CD14-positive monocyte (primary cell): Measurements from ENCODE around the gene MS4A18. TPM values are rescaled to one million over a fixed set of nuclear protein-coding genes. Genes with fewer than 3 reads are reported as not detected.
"Not testable (repeated sequence)": the region's sequence is repeated elsewhere in the genome, so short reads cannot be mapped to it uniquely, and the experiment has no call there.

ENCODE experiments used
- DNase-seq, 3 donors: peaks; one replicate each; pipeline ENCODE4 v3.0.0-alpha.2; 2011 to 2022
- H2AFZ ChIP-seq: 2 replicates; pipeline ENCODE4 v1.6.0; 2012; ENCODE audit warnings: mild to moderate bottlenecking, low read depth, low read length, inconsistent platforms; ENCODE audit not compliant: insufficient read depth, poor library complexity, severe bottlenecking
- H3K27ac ChIP-seq, 2 donors: 1 replicate in 1 of 2; 2 replicates in 1 of 2; pipeline ENCODE4 v1.5.1; 2012 to 2013; ENCODE audit warnings: low read length in 2 of 2, control low read depth in 1 of 2, inconsistent platforms in 1 of 2, low read depth in 1 of 2, mild to moderate bottlenecking in 1 of 2
- H3K27me3 ChIP-seq, 2 donors: one replicate each; pipeline versions ENCODE4 v1.6.0 to v1.6.1; 2011 to 2013; ENCODE audit warnings: low read length in 2 of 2; ENCODE audit not compliant: control insufficient read depth in 2 of 2, insufficient read depth in 2 of 2
- H3K36me3 ChIP-seq, 2 donors: replicated peaks in 1 of 2; 1 replicate in 1 of 2; 2 replicates in 1 of 2; pipeline versions ENCODE4 v1.5.1 to v1.6.1; 2012 to 2013; ENCODE audit warnings: low read length in 2 of 2, control low read depth in 1 of 2, inconsistent platforms in 1 of 2, mild to moderate bottlenecking in 1 of 2; ENCODE audit not compliant: insufficient read depth in 2 of 2, control insufficient read depth in 1 of 2
- H3K4me1 ChIP-seq, 2 donors: 1 replicate in 1 of 2; 2 replicates in 1 of 2; pipeline versions ENCODE4 v1.5.1 to v1.6.1; 2012 to 2013; ENCODE audit warnings: low read length in 2 of 2, control low read depth in 1 of 2, inconsistent platforms in 1 of 2, mild to moderate bottlenecking in 1 of 2, moderate library complexity in 1 of 2; ENCODE audit not compliant: insufficient read depth in 2 of 2, control insufficient read depth in 1 of 2
- H3K4me2 ChIP-seq: replicated peaks from 2 replicates; pipeline ENCODE3; 2012; ENCODE audit warnings: low read length, moderate library complexity, mild to moderate bottlenecking; ENCODE audit not compliant: poor library complexity, severe bottlenecking; ENCODE audit errors: extremely low read depth
- H3K4me3 ChIP-seq, 3 experiments: fragments of 200-600 bp in 1 of 3; sonication (generic) in 1 of 3; replicated peaks in 1 of 3; 1 replicate in 2 of 3; 2 replicates in 1 of 3; pipeline ENCODE4 v1.5.1; 2011 to 2013; ENCODE audit warnings: low read length in 3 of 3, mild to moderate bottlenecking in 3 of 3, control low read depth in 2 of 3, low read depth in 2 of 3, inconsistent platforms in 1 of 3, moderate library complexity in 1 of 3
- H3K79me2 ChIP-seq: 2 replicates; pipeline ENCODE4 v1.6.0; 2012; ENCODE audit warnings: mild to moderate bottlenecking, control low read depth, inconsistent platforms, low read length, moderate library complexity; ENCODE audit not compliant: insufficient read depth
- H3K9ac ChIP-seq: 2 replicates; pipeline ENCODE4 v1.6.0; 2017; ENCODE audit warnings: low read length, mild to moderate bottlenecking; ENCODE audit not compliant: insufficient read depth, poor library complexity, severe bottlenecking
- H3K9me3 ChIP-seq, 2 donors: replicated peaks in 1 of 2; 1 replicate in 1 of 2; 2 replicates in 1 of 2; pipeline versions ENCODE4 v1.5.1 to v1.6.1; 2012 to 2013; ENCODE audit warnings: low read length in 2 of 2, control low read depth in 1 of 2; ENCODE audit not compliant: control insufficient read depth in 1 of 2, insufficient read depth in 1 of 2
- H4K20me1 ChIP-seq: 2 replicates; pipeline ENCODE4 v1.6.0; 2012; ENCODE audit warnings: mild to moderate bottlenecking, low read length, control low read depth, moderate library complexity; ENCODE audit not compliant: insufficient read depth
- H3K27ac Mint-ChIP-seq, 7 donors: one replicate each; pipeline ENCODE4 v1.8.0; 2020; ENCODE audit warnings: mild to moderate bottlenecking in 7 of 7, mixed read lengths in 7 of 7, moderate library complexity in 6 of 7, inconsistent platforms in 2 of 7
- H3K27me3 Mint-ChIP-seq, 3 donors: one replicate each; pipeline ENCODE4 v1.8.0; 2021 to 2022; ENCODE audit warnings: low read depth in 3 of 3, mild to moderate bottlenecking in 3 of 3, mixed read lengths in 3 of 3, moderate library complexity in 3 of 3, inconsistent platforms in 1 of 3
- H3K36me3 Mint-ChIP-seq, 2 donors: one replicate each; pipeline ENCODE4 v1.8.0; 2020; ENCODE audit warnings: mixed read lengths in 2 of 2, inconsistent platforms in 1 of 2, mild to moderate bottlenecking in 1 of 2
- H3K4me1 Mint-ChIP-seq: one replicate; pipeline ENCODE4 v1.8.0; 2020; ENCODE audit warnings: mild to moderate bottlenecking, mixed read lengths
- H3K4me3 Mint-ChIP-seq, 2 donors: one replicate each; pipeline ENCODE4 v1.8.0; 2020; ENCODE audit warnings: mild to moderate bottlenecking in 2 of 2, mixed read lengths in 2 of 2, moderate library complexity in 1 of 2
- H3K9me3 Mint-ChIP-seq, 7 donors: one replicate each; pipeline ENCODE4 v1.8.0; 2020 to 2022; ENCODE audit warnings: mixed read lengths in 7 of 7, mild to moderate bottlenecking in 6 of 7, moderate library complexity in 6 of 7, inconsistent platforms in 2 of 7
- CTCF ChIP-seq: fragments of 200-600 bp; IDR thresholded peaks from one replicate; pipeline ENCODE4 v1.8.0; 2022; ENCODE audit warnings: antibody characterized with exemption, mild to moderate bottlenecking
- WGBS: methylation state at CpG from one replicate; pipeline ENCODE4 v1.1.5; 2013; ENCODE audit warnings: missing lambda C conversion rate; ENCODE audit not compliant: insufficient coverage; 5-methylcytosine and 5-hydroxymethylcytosine counted together
- intact Hi-C, 2 donors: fragments of 100-400 bp; cut with micrococcal nuclease; formaldehyde crosslinking; loops; one replicate each; pipeline versions ENCODE4 v1.15.0 to v1.15.1; 2023
- polyA plus RNA-seq, 3 donors: library from polyadenylated mRNA; depleted of rRNA in 1 of 3; unstranded in 2 of 3; stranded (reverse) in 1 of 3; fragments of 300-500 nt in 2 of 3; fragments of >200 nt in 1 of 3; fragmentation: Illumina TruSeq in 2 of 3; gene quantifications; 1 replicate in 2 of 3; 2 replicates in 1 of 3; pipeline ENCODE4 v1.2.3, GENCODE V29; 2012 to 2021

The MS4A18 gene
- polyA plus RNA-seq, 3 donors = not detected

GRCh38 chr11:60679879-60680278 lies 44.6 kb upstream of the MS4A18 start:
- Histone ChIP-seq H4K20me1 (no peaks in the 10 kb centered on the region), H3K9me3 (peaks cover 19 to 25% of the 10 kb centered on the region in 2 donors), H3K79me2 (no peaks in the 10 kb centered on the region), H2AFZ (no peak overlapping the region), H3K27me3 (no peaks in the 10 kb centered on the region), H3K9ac (no peak overlapping the region), H3K27ac (no peak overlapping the region), H3K4me2 (no peak overlapping the region), H3K4me3 (no peak overlapping the region), H3K4me1 (no peaks in the 10 kb centered on the region), H3K36me3 (no peaks in the 10 kb centered on the region)
- H3K4me1 Mint-ChIP-seq = peaks cover 8% of the 10 kb centered on the region
- H3K36me3 Mint-ChIP-seq = no peaks in the 10 kb centered on the region
- DNase-seq = no peak
- H3K27me3 Mint-ChIP-seq = peaks cover 0 to 2% (median 1%) of the 10 kb centered on the region in 3 donors
- peaks cover 27 to 39% (median 35%) of the 10 kb centered on the region in 7 donors for H3K9me3 Mint-ChIP-seq
- H3K27ac Mint-ChIP-seq = no peak overlapping the region
- TF ChIP-seq CTCF = no peak
- no peak overlapping the region for H3K4me3 Mint-ChIP-seq
- intact Hi-C loops = no loop called here

GRCh38 chr11:60680455-60681119 lies 43.9 kb upstream of the MS4A18 start:
- Mint-ChIP-seq H3K4me3 (no peak overlapping the region), H3K36me3 (no peaks in the 10 kb centered on the region), H3K27me3 (peaks cover 0 to 2% (median 1%) of the 10 kb centered on the region in 3 donors), H3K4me1 (peaks cover 8% of the 10 kb centered on the region), H3K9me3 (peaks cover 27 to 39% (median 35%) of the 10 kb centered on the region in 7 donors), H3K27ac (no peak overlapping the region)
- Histone ChIP-seq H3K27me3 (no peaks in the 10 kb centered on the region), H3K4me3 (no peak overlapping the region), H3K4me1 (no peaks in the 10 kb centered on the region), H3K4me2 (no peak overlapping the region), H3K9ac (no peak overlapping the region), H3K36me3 (no peaks in the 10 kb centered on the region), H3K27ac (no peak overlapping the region), H3K79me2 (no peaks in the 10 kb centered on the region), H2AFZ (no peak overlapping the region), H3K9me3 (peaks cover 19 to 25% of the 10 kb centered on the region in 2 donors), H4K20me1 (no peaks in the 10 kb centered on the region)
- no peak for DNase-seq
- WGBS = no CpG with 5 or more reads among the region's 3 CpGs
- intact Hi-C loops = no loop called here
- TF ChIP-seq CTCF = no peak

- H2AFZ ChIP-seq, DNase-seq, H3K27ac Mint-ChIP-seq, H3K4me1 ChIP-seq, H3K9me3 ChIP-seq, H3K9ac ChIP-seq, H3K27me3 ChIP-seq, H3K4me3 ChIP-seq, H3K27me3 Mint-ChIP-seq, H4K20me1 ChIP-seq, H3K36me3 ChIP-seq, H3K4me3 Mint-ChIP-seq, H3K4me1 Mint-ChIP-seq, intact Hi-C loops, H3K27ac ChIP-seq, H3K4me2 ChIP-seq, H3K79me2 ChIP-seq, H3K36me3 Mint-ChIP-seq: not testable (repeated sequence)
- WGBS = no CpG with 5 or more reads among the region's 2 CpGs
- H3K9me3 Mint-ChIP-seq = peaks cover 5 to 14% (median 8%) of the 10 kb centered on the region in 7 donors
These were observed 40.0 kb upstream of the MS4A18 start for GRCh38 chr11:60684541-60684848.
